ENCODE results near the gene OSCP1.

OSCP1 gene

GRCh38 chr1:36380782-36381181, 69.5 kb downstream of the OSCP1 start:
- DNase-seq, result no peak

- DNase-seq, result no peak
Observed at GRCh38 chr1:36380143-36380619, 70.1 kb downstream of the OSCP1 start.

GRCh38 chr1:36377791-36378492, 72.3 kb downstream of the OSCP1 start:
- DNase-seq, result no peak

GRCh38 chr1:36372617-36373016, 77.6 kb downstream of the OSCP1 start:
- DNase-seq, result no peak

GRCh38 chr1:36369061-36369861, 81.0 kb downstream of the OSCP1 start:
- DNase-seq, result peak; percentile 67
